B cell (primary cell): ENCODE data around the gene CCDC186. TPM values are rescaled to one million over a fixed set of nuclear protein-coding genes. Genes with fewer than 3 reads are reported as not detected.

Experiments used
- ATAC-seq: fragments of 200-7000 bp; cut with Tn5 transposase; one replicate; pipeline ENCODE4 v1.10.0; 2021; ENCODE audit warnings: low read depth, mild to moderate bottlenecking, moderate number of reproducible peaks, moderate library complexity
- CTCF ChIA-PET: fragments of 350-600 bp; sonication (Branson Sonifier 250); formaldehyde crosslinking; loops from one replicate; lab custom pipeline; 2021; ENCODE audit warnings: antibody characterized with exemption, inconsistent platforms; lab: Charles Lee
- POLR2A ChIA-PET: fragments of 350-600 bp; sonication (Branson Sonifier 250); formaldehyde crosslinking; loops from one replicate; lab custom pipeline; 2021; ENCODE audit warnings: antibody characterized with exemption; lab: Charles Lee
- DNase-seq: peaks from one replicate; pipeline ENCODE4 v3.0.0; 2013
- H2AFZ ChIP-seq: 2 replicates; pipeline ENCODE4 v1.6.1; 2012; ENCODE audit warnings: mild to moderate bottlenecking, low read depth, low read length; ENCODE audit not compliant: insufficient read depth, poor library complexity, severe bottlenecking
- H3K27ac ChIP-seq, 2 donors: 1 replicate in 1 of 2; 2 replicates in 1 of 2; pipeline ENCODE4 v1.5.1; 2012 to 2013; ENCODE audit warnings: low read length in 2 of 2, mild to moderate bottlenecking in 2 of 2, moderate library complexity in 1 of 2
- H3K27me3 ChIP-seq, 4 experiments: fragments of 200-600 bp in 1 of 4; sonication (generic) in 1 of 4; replicated peaks in 1 of 4; 1 replicate in 2 of 4; 2 replicates in 2 of 4; pipeline versions ENCODE4 v1.6.1 to v1.7.0; 2013 to 2016; ENCODE audit warnings: low read length in 3 of 4, mild to moderate bottlenecking in 2 of 4, mixed read lengths in 1 of 4, moderate library complexity in 1 of 4; ENCODE audit not compliant: insufficient read depth in 4 of 4, control insufficient read depth in 3 of 4; ENCODE audit errors: control extremely low read depth in 1 of 4
- H3K36me3 ChIP-seq, 2 experiments: replicated peaks in 1 of 2; 1 replicate in 1 of 2; 2 replicates in 1 of 2; pipeline versions ENCODE4 v1.6.1 to v1.7.1; 2013; ENCODE audit warnings: low read length in 1 of 2; ENCODE audit not compliant: insufficient read depth in 2 of 2, control insufficient read depth in 1 of 2; ENCODE audit errors: control extremely low read depth in 1 of 2, extremely low read depth in 1 of 2
- H3K4me1 ChIP-seq, 2 donors: fragments of 200-600 bp in 1 of 2; sonication (generic) in 1 of 2; 1 replicate in 1 of 2; 2 replicates in 1 of 2; pipeline versions ENCODE4 v1.5.1 to v1.6.1; 2013 to 2017; ENCODE audit warnings: low read length in 2 of 2; ENCODE audit not compliant: control insufficient read depth in 2 of 2, insufficient read depth in 2 of 2
- H3K4me2 ChIP-seq: replicated peaks from 2 replicates; pipeline ENCODE3; 2012; ENCODE audit warnings: mild to moderate bottlenecking, low read depth, low read length; ENCODE audit not compliant: poor library complexity, severe bottlenecking
- H3K4me3 ChIP-seq, 5 experiments: fragments of 200-600 bp in 1 of 5; sonication (generic) in 1 of 5; 1 replicate in 3 of 5; 2 replicates in 2 of 5; pipeline versions ENCODE4 v1.5.1 to v1.7.0; 2011 to 2016; ENCODE audit warnings: low read length in 4 of 5, mild to moderate bottlenecking in 4 of 5, low read depth in 2 of 5, control low read depth in 1 of 5, moderate library complexity in 1 of 5; ENCODE audit not compliant: insufficient read depth in 1 of 5; ENCODE audit errors: control extremely low read depth in 1 of 5, extremely low read depth in 1 of 5
- H3K79me2 ChIP-seq: fragments of 200-600 bp; sonication (generic); one replicate; pipeline ENCODE4 v1.6.0; 2016; ENCODE audit warnings: low read length; ENCODE audit not compliant: control insufficient read depth, insufficient read depth
- H3K9ac ChIP-seq: fragments of 200-600 bp; sonication (generic); 2 replicates; pipeline ENCODE4 v1.6.1; 2017; ENCODE audit warnings: mild to moderate bottlenecking, low read length, moderate library complexity
- H3K9me3 ChIP-seq, 3 donors: one replicate each; pipeline versions ENCODE4 v1.6.1 to v1.7.1; 2013; ENCODE audit warnings: low read length in 2 of 3; ENCODE audit not compliant: control insufficient read depth in 2 of 3, insufficient read depth in 1 of 3; ENCODE audit errors: control extremely low read depth in 1 of 3
- H4K20me1 ChIP-seq: 2 replicates; pipeline ENCODE4 v1.6.0; 2012; ENCODE audit warnings: mild to moderate bottlenecking, low read length; ENCODE audit not compliant: insufficient read depth, control insufficient read depth, poor library complexity, severe bottlenecking
- H3K27ac Mint-ChIP-seq: one replicate; pipeline ENCODE4 v1.8.0; 2021; ENCODE audit warnings: mixed read lengths
- H3K27me3 Mint-ChIP-seq: one replicate; pipeline ENCODE4 v1.8.0; 2021; ENCODE audit warnings: mixed read lengths
- H3K4me1 Mint-ChIP-seq: one replicate; pipeline ENCODE4 v1.8.0; 2021; ENCODE audit warnings: mixed read lengths
- H3K4me3 Mint-ChIP-seq: one replicate; pipeline ENCODE4 v1.8.0; 2021; ENCODE audit warnings: mixed read lengths
- H3K9me3 Mint-ChIP-seq: one replicate; pipeline ENCODE4 v1.8.0; 2022; ENCODE audit warnings: mixed read lengths; ENCODE audit not compliant: insufficient read depth
- EZH2 ChIP-seq: IDR thresholded peaks from 2 replicates; pipeline ENCODE4 v1.6.1; 2012; ENCODE audit warnings: borderline replicate concordance, low read depth, mild to moderate bottlenecking, moderate library complexity, low read length; ENCODE audit not compliant: insufficient read depth, poor library complexity, severe bottlenecking
- WGBS: methylation state at CpG from one replicate; pipeline ENCODE4 v1.1.5; 2013; ENCODE audit warnings: missing lambda C conversion rate; ENCODE audit not compliant: insufficient coverage; 5-methylcytosine and 5-hydroxymethylcytosine counted together
- intact Hi-C: fragments of 100-400 bp; cut with micrococcal nuclease; formaldehyde crosslinking; loops from one replicate; pipeline ENCODE4 v1.10.0; 2022
- polyA plus RNA-seq: library from polyadenylated mRNA; depleted of rRNA; stranded (reverse); fragments of >200 nt; gene quantifications from 2 replicates; pipeline ENCODE4 v1.2.3, GENCODE V29; 2012
- total RNA-seq, 2 donors: library from RNA; stranded (reverse); fragments of 120-200 nt in 1 of 2; gene quantifications; 1 replicate in 1 of 2; 2 replicates in 1 of 2; pipeline versions ENCODE4 v1.2.3 to v1.2.4, GENCODE V29; 2013 to 2022
- TF ChIP-seq, protein P1 (sequence below): fragments of 200-600 bp; IDR thresholded peaks from one replicate; pipeline ENCODE4 v1.8.0; 2022; ENCODE audit warnings: antibody characterized with exemption, mild to moderate bottlenecking

Gene CCDC186
- total and polyA plus RNA-seq, 2 donors (not counting 1 experiment from before 2014, with no cell fraction given): 8.0 to 33.8 TPM

DNA sequence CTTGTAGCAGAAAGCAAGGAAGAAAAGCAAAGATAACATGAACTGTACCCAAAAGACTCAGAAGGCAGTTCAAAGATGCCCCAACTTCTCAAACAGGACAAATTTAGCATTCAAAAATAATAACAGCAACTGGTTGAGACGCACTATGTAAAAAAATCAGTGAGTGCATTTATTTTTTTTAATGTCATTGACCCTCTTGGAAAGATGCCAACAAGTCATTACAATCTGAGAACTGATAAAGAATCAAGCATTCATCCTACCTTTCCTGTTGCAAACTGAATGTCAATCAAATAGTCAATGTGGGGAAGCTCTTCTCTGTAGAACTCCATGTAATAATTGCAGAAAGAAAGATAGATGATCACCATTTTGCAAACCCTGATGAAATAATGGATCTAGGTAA lies 1.7 kb upstream of the CCDC186 start:
- Mint-ChIP-seq H3K9me3 (no peaks in the 10 kb centered on the region), H3K4me1 (peaks cover 32% of the 10 kb centered on the region), H3K4me3 (peak overlapping the region; percentile 40), H3K27ac (no peak overlapping the region), H3K27me3 (peaks cover 3% of the 10 kb centered on the region)
- Histone ChIP-seq H3K27ac (no peak overlapping the region), H3K36me3 (no peaks in the 10 kb centered on the region), H3K9ac (no peak overlapping the region), H3K79me2 (peaks cover 47% of the 10 kb centered on the region), H3K9me3 (no peaks in the 10 kb centered on the region), H2AFZ (no peak overlapping the region), H3K4me1 (peaks cover 11 to 13% of the 10 kb centered on the region in 2 donors), H3K4me3 (no peak overlapping the region), H4K20me1 (no peaks in the 10 kb centered on the region), H3K4me2 (no peak overlapping the region), H3K27me3 (no peaks in the 10 kb centered on the region)
- ChIA-PET CTCF (no interaction called here), POLR2A (no interaction called here)
- intact Hi-C loops: loop anchor here (2.0 to 10.0 kb wide), 5 partner anchors 151 to 763 kb away; partner anchors contain the start of genes DCLRE1A, FHIP2A, NHLRC2 and TRUB1
- no peak for ATAC-seq
- TF ChIP-seq, protein P1, sequence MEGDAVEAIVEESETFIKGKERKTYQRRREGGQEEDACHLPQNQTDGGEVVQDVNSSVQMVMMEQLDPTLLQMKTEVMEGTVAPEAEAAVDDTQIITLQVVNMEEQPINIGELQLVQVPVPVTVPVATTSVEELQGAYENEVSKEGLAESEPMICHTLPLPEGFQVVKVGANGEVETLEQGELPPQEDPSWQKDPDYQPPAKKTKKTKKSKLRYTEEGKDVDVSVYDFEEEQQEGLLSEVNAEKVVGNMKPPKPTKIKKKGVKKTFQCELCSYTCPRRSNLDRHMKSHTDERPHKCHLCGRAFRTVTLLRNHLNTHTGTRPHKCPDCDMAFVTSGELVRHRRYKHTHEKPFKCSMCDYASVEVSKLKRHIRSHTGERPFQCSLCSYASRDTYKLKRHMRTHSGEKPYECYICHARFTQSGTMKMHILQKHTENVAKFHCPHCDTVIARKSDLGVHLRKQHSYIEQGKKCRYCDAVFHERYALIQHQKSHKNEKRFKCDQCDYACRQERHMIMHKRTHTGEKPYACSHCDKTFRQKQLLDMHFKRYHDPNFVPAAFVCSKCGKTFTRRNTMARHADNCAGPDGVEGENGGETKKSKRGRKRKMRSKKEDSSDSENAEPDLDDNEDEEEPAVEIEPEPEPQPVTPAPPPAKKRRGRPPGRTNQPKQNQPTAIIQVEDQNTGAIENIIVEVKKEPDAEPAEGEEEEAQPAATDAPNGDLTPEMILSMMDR: no peak
- no peak for TF ChIP-seq EZH2
- no peak for DNase-seq
- WGBS: no CpG with 5 or more reads among the region's 1 CpG

DNA sequence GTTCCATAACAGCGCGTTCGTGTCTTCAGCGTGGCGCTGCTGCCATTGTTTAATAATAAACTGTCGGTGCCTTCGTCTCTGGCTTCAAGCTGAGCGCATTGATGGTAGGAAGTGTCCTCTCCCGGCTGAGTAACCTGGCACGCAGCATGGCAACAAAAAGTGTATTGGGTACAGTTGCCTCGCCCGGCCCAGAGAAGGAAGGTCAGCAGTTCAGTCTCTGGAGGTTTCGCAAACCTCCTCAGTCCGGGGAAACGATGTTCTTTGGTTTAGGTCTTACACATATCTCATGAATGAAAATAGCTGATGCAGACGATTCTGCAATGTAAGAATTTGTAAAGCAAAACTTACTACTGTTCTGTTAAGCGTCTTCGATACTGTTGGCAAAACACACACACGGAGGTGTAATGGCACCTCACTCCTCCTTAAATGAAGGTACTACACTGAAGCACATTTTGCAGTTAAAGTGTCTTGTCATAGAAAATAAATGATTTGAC lies 739 bp upstream of the CCDC186 start:
- DNase-seq (no peak), ATAC-seq (no peak)
- Histone ChIP-seq H3K4me1 (peaks cover 11 to 13% of the 10 kb centered on the region in 2 donors), H2AFZ (peak overlapping the region; percentile 80), H3K9me3 (no peaks in the 10 kb centered on the region), H3K4me2 (peak overlapping the region; percentile 80), H3K9ac (peak overlapping the region; percentile 78), H4K20me1 (no peaks in the 10 kb centered on the region), H3K27me3 (no peaks in the 10 kb centered on the region), H3K36me3 (no peaks in the 10 kb centered on the region), H3K4me3 (peak overlapping the region; percentile 68 to 95 (median 87)), H3K79me2 (peaks cover 57% of the 10 kb centered on the region), H3K27ac (peak overlapping the region; percentile 55 to 65)
- Mint-ChIP-seq H3K27ac (peak overlapping the region; percentile 86), H3K4me1 (peaks cover 34% of the 10 kb centered on the region), H3K9me3 (no peaks in the 10 kb centered on the region), H3K27me3 (peaks cover 3% of the 10 kb centered on the region), H3K4me3 (peak overlapping the region; percentile 89)
- ChIA-PET POLR2A (interaction anchor here (1.2 kb wide), 1 partner anchor 130 kb away, joined by 6 read pairs; no protein-coding TSS in a partner anchor), CTCF (interaction anchor here (0.9 to 1.1 kb wide), 4 partner anchors 129 to 495 kb away, joined by 3 to 4 read pairs (median 4); partner anchors contain the start of gene CASP7)
- no peak for TF ChIP-seq EZH2
- TF ChIP-seq, protein P1: no peak
- intact Hi-C loops: loop anchor here (1.0 to 10.0 kb wide), 8 partner anchors 42 to 764 kb away; partner anchors contain the start of genes DCLRE1A, FHIP2A, NHLRC2 and TRUB1
- 3% methylated on average over 12 of the region's 19 CpGs for WGBS
